T-helper 2 cell treated with Interferon-gamma antibody and Interleukin-4, amounts not matched to agents 5 μg/mL and 100 μg/mL, for 36 hours (primary cell): ENCODE measurements around the gene PTCH1.

Source experiments
- DNase-seq: peaks from one replicate; pipeline ENCODE4 v3.0.0; 2021; ENCODE audit warnings: low spot score
- H3K27ac Mint-ChIP-seq: one replicate; pipeline ENCODE4 v1.8.0; 2021; ENCODE audit warnings: mild to moderate bottlenecking, mixed read lengths
- H3K27me3 Mint-ChIP-seq: one replicate; pipeline ENCODE4 v1.8.0; 2021; ENCODE audit warnings: low read depth, mixed read lengths
- H3K36me3 Mint-ChIP-seq: one replicate; pipeline ENCODE4 v1.8.0; 2021; ENCODE audit warnings: low read depth, mixed read lengths
- H3K4me1 Mint-ChIP-seq: one replicate; pipeline ENCODE4 v1.8.0; 2021; ENCODE audit warnings: low read depth, mixed read lengths
- H3K4me3 Mint-ChIP-seq: one replicate; pipeline ENCODE4 v1.8.0; 2022; ENCODE audit warnings: mild to moderate bottlenecking, moderate library complexity, mixed read lengths
- H3K9me3 Mint-ChIP-seq: one replicate; pipeline ENCODE4 v1.8.0; 2021; ENCODE audit warnings: mixed read lengths

Gene PTCH1

DNA sequence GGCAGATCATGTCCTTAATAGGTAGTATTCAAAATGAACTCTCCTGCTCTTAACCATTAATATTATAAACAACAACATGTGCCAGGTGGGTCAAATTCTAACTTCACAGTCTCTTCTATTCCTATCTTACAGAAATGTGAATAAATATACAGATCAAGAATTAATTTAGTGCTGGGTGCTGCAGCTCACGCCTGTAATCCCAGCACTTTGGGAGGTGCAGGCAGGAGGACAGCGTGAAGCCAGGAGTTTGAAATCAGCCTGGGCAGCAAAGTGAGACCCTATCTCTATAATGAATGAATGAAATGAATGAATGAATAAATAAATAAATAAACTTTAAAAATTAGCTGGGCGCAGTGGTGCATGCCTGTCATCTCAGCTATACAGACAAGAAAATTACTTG lies 34.1 kb downstream of the PTCH1 start:
- H3K36me3 Mint-ChIP-seq = no peaks in the 10 kb centered on the region
- peaks cover 16% of the 10 kb centered on the region for H3K27me3 Mint-ChIP-seq
- H3K27ac Mint-ChIP-seq = no peak overlapping the region
- peaks cover 2% of the 10 kb centered on the region for H3K4me1 Mint-ChIP-seq
- no peak for DNase-seq
- H3K9me3 Mint-ChIP-seq = no peaks in the 10 kb centered on the region
- H3K4me3 Mint-ChIP-seq = no peak overlapping the region

DNA sequence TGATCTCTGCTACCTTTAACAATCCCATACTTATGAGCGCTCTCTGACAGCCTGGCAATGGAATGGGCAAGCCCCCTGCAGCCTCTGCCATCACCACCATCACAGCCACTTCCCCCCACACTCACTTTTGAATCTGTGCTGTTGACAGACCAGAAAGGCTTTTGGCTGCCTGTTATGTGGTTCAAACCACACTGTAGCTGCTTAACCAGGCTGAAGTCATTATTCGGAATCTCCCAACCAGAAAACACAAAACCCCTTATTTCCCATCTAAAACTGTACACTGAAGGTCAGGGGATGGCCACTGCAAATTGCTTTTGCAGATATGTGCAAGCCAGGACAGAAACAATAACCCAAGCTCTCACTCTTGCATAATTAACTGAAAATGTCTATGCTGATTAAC lies 35.8 kb downstream of the PTCH1 start:
- Mint-ChIP-seq H3K4me1 (peaks cover 2% of the 10 kb centered on the region), H3K27me3 (peaks cover 14% of the 10 kb centered on the region), H3K36me3 (no peaks in the 10 kb centered on the region), H3K9me3 (no peaks in the 10 kb centered on the region), H3K4me3 (no peak overlapping the region), H3K27ac (no peak overlapping the region)
- no peak for DNase-seq

DNA sequence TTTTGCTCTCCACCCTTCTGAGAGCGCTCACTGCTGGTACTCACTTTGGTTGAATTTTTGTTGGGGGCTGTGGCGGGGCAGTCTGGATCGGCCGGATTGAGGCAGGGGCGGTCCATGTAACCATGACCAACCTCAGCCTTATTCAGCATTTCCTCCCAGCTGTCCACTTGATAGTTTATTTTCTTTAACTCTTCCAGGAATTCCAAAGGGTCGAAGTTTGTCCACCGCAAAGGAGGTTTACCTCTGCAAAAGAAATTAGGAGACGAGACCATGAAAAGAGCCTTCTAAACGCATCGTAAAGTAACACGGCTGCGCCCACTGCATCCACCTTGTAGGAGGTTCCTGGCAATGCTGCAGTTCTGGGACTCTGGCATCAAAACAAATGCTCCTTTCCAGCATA lies 36.4 kb downstream of the PTCH1 start:
- H3K27ac Mint-ChIP-seq = no peak overlapping the region
- H3K27me3 Mint-ChIP-seq = peaks cover 14% of the 10 kb centered on the region
- H3K4me1 Mint-ChIP-seq = peaks cover 2% of the 10 kb centered on the region
- no peak for DNase-seq
- H3K9me3 Mint-ChIP-seq = no peaks in the 10 kb centered on the region
- no peak overlapping the region for H3K4me3 Mint-ChIP-seq
- no peaks in the 10 kb centered on the region for H3K36me3 Mint-ChIP-seq

DNA sequence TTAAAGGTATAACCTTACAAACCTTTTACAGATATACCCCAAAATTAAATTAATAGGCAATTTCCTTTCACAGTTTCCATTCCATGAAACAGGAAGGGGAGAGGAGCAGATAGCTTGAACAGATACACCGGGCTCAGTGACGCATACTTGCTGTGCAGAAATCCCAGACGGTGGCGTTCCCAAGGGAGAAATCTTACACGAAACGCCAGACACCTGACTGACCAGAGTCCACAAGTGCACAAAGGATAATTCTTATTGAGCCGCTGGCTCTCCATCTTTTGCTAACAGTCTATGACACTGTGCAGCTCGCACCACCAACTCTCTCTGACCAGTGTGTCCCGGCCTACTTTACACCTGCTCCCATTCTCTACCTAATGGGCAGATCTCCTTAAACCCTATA lies 37.4 kb downstream of the PTCH1 start:
- peaks cover 2% of the 10 kb centered on the region for H3K4me1 Mint-ChIP-seq

DNA sequence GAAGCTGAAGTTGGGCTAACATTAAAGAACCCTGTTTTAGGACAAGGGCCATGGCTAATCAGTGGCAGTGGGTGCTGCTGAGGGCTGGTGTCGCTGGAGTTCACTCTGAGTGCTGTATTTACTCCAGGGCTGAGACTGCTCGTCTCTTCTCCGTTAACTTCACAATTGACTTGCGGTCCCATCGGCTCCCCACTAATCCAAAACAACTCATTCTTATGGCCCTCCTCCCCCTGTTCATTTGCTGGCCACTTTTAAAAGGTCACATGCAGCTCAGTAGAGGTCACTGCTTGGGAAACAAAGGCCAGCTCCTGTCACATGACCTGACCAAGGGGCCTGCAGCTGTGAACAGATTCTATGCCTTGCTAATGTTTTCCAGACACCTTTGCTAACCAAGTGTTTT lies 38.4 kb downstream of the PTCH1 start:
- Mint-ChIP-seq H3K4me1 (peaks cover 2% of the 10 kb centered on the region), H3K4me3 (no peak overlapping the region), H3K36me3 (no peaks in the 10 kb centered on the region), H3K9me3 (no peaks in the 10 kb centered on the region), H3K27ac (no peak overlapping the region), H3K27me3 (peaks cover 10% of the 10 kb centered on the region)
- no peak for DNase-seq

More for the DNA sequence above, 37.4 kb downstream of the PTCH1 start:
- H3K27me3 Mint-ChIP-seq = peaks cover 14% of the 10 kb centered on the region
- H3K27ac Mint-ChIP-seq = no peak overlapping the region
- no peaks in the 10 kb centered on the region for H3K36me3 Mint-ChIP-seq
- H3K9me3 Mint-ChIP-seq = no peaks in the 10 kb centered on the region
- DNase-seq = no peak
- H3K4me3 Mint-ChIP-seq = no peak overlapping the region

DNA sequence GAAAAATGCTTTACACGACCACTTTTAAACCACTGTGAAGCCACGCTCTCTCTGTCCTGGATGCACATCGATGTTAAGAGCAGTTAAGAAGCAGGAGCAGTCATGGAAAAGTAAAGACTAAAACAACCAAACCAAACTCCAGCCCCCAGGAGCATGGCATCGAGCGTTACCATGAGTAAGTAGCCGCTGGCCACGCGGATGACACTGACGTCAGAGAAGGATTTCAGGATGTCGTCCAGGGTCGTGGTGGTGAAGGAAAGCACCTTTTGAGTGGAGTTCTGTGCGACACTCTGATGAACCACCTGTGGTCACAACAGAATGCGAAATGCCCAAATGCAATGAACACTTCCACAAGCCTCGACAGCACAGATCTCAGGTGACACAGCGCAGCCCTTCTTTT lies 38.9 kb downstream of the PTCH1 start:
- Mint-ChIP-seq H3K27me3 (peaks cover 6% of the 10 kb centered on the region), H3K36me3 (no peaks in the 10 kb centered on the region), H3K4me1 (peaks cover 2% of the 10 kb centered on the region), H3K27ac (no peak overlapping the region), H3K9me3 (no peaks in the 10 kb centered on the region), H3K4me3 (no peak overlapping the region)
- no peak for DNase-seq

DNA sequence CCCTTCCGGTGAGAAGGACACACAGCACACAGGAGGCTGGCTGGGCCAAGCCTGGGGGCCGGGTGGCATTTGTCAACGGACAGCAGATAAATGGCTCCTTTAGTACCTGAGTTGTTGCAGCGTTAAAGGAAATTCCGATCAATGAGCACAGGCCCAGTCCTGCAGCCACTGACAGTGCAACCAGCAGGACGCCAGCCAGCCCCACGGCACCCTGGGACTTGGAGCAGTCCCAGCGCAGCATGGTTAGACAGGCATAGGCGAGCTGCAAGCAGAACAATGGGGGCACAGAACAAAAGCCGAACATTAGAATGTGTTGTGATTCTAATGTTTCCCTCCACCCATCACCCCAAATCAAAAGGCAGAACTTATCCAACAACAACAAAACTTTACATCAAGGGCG lies 39.3 kb downstream of the PTCH1 start:
- DNase-seq = no peak
- Mint-ChIP-seq H3K27ac (no peak overlapping the region), H3K4me1 (peaks cover 2% of the 10 kb centered on the region), H3K36me3 (no peaks in the 10 kb centered on the region), H3K4me3 (no peak overlapping the region), H3K9me3 (no peaks in the 10 kb centered on the region), H3K27me3 (peaks cover 5% of the 10 kb centered on the region)

DNA sequence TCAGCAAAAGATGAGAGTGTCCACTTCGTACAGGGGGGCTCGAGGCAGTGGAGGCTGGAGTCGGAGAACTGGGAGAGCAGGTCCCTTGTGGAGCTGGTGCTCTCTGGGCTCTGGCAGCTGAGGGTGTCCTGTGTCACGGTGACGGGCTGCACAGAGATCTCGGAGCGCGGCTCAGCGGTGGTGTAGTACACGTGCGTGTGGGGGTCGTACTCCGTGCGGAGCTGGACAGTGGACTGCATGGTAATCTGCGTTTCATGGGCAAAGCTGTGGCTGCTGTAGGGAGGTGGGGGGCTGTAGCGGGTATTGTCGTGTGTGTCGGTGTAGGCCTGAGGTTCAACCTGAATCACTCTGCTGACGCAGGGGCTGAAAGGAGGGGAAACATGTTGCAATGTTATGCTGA lies 48.0 kb downstream of the PTCH1 start:
- Mint-ChIP-seq H3K4me3 (no peak overlapping the region), H3K36me3 (peaks cover 6% of the 10 kb centered on the region), H3K4me1 (peaks cover 7% of the 10 kb centered on the region), H3K27ac (no peak overlapping the region), H3K27me3 (peaks cover 18% of the 10 kb centered on the region), H3K9me3 (no peaks in the 10 kb centered on the region)
- DNase-seq = no peak

DNA sequence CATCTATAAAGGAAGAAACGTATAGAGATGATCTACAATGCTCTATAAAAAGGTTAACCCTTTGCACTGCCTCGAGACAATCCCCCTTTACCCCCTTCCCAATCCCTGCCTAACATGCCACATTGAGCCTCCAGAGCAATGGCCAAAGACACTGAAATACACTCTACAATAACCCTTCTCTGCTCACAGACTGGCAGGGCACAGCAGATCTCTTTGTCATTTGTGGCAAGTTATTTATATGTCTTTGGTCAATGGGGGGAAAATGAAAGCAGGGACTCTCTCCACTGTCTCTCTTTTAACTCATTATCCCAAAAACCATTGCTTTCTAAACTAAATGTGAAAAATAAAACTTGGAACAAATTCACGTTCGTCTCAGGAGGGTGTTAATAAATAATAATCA lies 51.7 kb downstream of the PTCH1 start:
- Mint-ChIP-seq H3K27me3 (peaks cover 30% of the 10 kb centered on the region), H3K4me3 (no peak overlapping the region), H3K27ac (no peak overlapping the region), H3K4me1 (peaks cover 26% of the 10 kb centered on the region), H3K36me3 (peaks cover 5% of the 10 kb centered on the region), H3K9me3 (no peaks in the 10 kb centered on the region)
- no peak for DNase-seq

DNA sequence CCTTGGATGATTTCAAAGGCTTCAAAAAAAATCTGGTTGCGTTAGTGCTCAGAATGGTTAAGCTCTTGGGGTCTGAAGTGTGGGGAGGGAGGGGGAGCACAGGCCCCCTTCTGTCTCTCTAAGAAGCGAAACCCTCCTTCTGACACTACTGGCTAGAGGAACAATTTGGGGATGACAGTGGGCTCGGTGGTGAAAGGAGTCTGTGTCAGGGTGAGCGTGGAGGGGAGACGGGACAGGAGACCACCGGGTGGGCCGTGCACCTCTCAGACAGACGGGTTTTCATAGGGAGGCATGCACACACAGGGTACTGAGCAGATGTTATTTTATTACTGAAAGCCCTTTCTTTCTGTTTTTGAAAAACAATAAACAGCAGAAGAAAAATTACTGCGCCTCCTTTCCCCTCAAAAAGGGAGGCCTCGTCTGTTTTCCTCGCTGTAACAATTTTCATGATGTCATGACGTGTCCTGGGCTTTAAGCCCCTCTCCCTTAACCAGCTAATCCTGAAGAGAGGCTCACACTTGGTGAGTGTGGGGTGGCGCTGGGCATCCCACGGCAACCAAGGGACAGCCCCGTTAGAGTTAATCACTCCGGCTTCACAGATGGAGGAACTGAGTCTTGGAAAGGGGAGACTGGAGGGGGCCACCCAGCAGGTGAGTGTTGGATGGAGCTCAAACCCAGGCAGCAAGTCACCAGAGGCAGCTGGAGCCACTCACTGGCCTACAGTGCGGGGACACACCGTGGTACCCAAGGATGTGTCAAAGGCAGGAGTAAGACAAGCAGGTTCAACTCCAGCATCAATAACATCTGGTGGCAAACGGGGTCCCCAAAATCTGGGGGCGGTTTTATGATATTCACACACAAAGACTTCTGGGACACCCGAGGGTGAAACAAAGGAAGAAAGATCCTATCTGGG lies 53.4 kb downstream of the PTCH1 start:
- Mint-ChIP-seq H3K9me3 (no peaks in the 10 kb centered on the region), H3K4me1 (peaks cover 26% of the 10 kb centered on the region), H3K36me3 (peaks cover 5% of the 10 kb centered on the region), H3K4me3 (peak overlapping the region; percentile 83), H3K27me3 (peaks cover 40% of the 10 kb centered on the region), H3K27ac (peak overlapping the region; percentile 73)
- DNase-seq = no peak

DNA sequence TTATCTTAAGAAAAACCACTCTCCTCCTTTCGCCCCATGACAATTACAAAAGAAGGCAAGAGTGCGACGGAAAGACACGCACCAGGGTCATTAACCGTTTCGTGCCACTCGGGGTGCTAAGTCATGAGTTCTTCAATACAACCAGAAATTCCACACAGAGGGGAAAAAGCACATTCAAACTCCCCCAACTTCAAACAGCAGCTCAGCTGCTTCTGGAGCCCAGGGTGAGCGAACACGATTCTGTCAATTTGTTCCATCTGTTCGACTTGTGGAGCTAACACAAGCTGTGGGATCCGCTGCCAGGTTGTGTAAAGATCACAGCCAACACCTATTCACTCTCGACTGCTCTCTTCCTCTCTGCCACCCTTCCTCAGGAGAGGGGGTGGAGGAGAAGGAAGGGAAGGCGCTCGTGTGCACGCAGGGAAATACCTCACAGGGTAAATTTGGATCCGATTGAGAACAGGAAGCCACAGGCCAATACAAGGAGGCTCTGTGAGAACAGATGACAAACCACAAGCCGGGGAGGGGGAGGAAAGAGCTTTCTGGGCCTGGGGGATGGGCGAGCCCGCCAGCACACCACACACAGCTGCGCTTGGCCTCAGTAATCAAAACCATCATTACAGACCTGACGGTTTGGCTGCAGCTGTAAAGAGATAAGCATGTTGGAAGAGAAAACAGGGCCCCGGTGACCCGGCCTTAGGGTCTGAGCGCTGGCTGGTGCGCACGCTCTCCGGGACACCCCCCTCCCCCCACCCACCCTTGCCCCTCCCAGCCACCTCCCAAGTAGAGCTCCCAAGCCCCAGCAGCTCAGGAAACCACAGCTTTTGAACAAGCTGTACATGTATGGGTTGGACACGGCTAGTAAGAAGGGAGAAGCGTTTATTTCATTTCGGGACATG lies 54.3 kb downstream of the PTCH1 start:
- Mint-ChIP-seq H3K4me3 (peak overlapping the region; percentile 83), H3K4me1 (peaks cover 26% of the 10 kb centered on the region), H3K9me3 (no peaks in the 10 kb centered on the region), H3K27ac (peak overlapping the region; percentile 73), H3K27me3 (peaks cover 41% of the 10 kb centered on the region), H3K36me3 (peaks cover 5% of the 10 kb centered on the region)
- DNase-seq = peak; percentile 83

DNA sequence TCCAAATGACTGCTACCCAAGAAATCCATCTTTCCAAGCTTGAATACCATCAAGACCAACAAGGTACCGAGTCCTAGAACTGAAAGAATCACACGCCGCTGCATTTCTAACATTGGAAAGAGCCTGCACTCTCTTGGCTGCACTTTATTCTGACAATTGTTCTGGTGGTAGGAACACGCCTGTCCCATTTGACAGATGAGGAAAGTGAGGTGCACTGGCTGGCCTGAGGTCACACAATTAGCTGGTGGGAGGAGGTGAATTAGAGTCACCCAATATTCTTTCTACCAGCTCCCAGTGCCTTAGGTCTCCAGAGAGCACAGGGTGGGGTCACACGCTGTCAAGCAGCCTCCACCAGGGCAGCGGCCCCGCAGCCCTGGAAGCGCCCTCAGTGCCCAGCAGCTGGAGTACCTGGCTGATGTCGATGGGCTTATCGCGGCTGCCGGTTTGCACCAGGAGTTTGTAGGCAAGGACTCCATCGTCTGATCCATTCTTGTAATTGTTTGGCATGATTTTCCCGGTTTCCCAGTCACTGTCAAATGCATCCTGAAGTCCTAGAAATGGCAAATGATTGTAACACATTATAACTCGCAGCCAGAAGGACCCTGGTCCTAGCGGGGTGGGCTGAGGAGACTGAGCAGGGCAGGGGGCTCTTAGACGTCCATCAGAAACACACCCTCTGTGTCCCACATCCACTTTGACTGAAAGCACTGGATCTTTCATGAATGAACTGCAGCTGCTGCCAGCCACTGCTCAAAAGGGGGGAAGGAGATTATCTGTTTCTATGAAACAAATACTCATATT lies 55.1 kb downstream of the PTCH1 start:
- H3K4me1 Mint-ChIP-seq = peaks cover 26% of the 10 kb centered on the region
- no peaks in the 10 kb centered on the region for H3K9me3 Mint-ChIP-seq
- no peak for DNase-seq
- peak overlapping the region; percentile 83 for H3K4me3 Mint-ChIP-seq
- no peak overlapping the region for H3K27ac Mint-ChIP-seq
- H3K27me3 Mint-ChIP-seq = peaks cover 39% of the 10 kb centered on the region
- H3K36me3 Mint-ChIP-seq = no peaks in the 10 kb centered on the region

DNA sequence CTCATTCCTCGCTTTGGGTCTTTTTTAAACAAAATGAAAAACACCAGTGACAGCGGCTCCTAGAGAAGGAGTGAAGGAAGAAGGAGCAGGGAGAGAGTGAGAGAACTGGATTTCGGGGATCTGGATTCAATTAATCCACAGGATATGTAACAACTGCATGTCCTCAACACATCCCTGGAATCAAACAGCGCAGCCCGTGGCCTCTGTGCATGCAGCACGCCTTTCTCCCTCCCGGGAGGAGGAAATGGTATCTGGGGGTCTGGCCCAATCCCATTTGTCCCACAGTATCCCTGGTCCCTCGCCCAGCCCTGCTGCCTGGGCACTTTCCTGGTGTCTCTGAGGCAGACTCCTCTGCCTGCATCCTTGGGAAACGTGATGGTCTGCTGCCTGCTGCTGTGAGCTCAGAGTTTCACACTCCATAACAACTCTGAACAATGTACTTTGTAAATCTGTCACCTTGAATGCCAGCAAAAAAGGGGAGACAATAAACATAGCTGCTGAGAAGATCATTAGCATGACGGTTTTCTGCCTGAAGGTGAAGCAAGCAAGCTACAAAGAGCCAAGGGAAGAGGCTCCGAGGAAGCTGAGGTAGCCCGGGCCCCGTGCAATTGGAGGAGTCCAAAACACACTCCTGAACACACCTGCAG lies 56.1 kb downstream of the PTCH1 start:
- no peak overlapping the region for H3K4me3 Mint-ChIP-seq
- DNase-seq = no peak
- H3K9me3 Mint-ChIP-seq = no peaks in the 10 kb centered on the region
- peaks cover 35% of the 10 kb centered on the region for H3K27me3 Mint-ChIP-seq
- H3K36me3 Mint-ChIP-seq = no peaks in the 10 kb centered on the region
- no peak overlapping the region for H3K27ac Mint-ChIP-seq
- peaks cover 26% of the 10 kb centered on the region for H3K4me1 Mint-ChIP-seq
